Measurements from ENCODE around the gene QTRT2.

DNA sequence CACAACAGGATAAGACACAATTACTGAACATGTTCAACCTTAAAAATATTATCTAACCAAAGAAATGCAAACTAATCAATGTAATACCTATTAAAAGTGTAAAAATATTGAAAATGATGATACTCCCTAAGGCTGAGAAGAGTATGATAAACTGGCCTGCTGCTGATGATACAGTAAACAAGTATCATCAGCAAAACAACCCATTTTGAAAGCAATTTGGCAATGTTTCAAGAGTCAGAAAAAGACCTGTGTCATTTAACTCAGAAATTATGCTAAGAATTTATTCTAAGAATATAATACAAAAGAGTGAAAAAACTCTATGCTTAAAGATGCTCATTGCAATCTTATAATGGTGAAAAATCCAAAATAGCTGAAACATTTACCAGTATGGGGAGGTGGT, 22.3 kb upstream of the QTRT2 start:
- TF ChIP-seq, protein P1, sequence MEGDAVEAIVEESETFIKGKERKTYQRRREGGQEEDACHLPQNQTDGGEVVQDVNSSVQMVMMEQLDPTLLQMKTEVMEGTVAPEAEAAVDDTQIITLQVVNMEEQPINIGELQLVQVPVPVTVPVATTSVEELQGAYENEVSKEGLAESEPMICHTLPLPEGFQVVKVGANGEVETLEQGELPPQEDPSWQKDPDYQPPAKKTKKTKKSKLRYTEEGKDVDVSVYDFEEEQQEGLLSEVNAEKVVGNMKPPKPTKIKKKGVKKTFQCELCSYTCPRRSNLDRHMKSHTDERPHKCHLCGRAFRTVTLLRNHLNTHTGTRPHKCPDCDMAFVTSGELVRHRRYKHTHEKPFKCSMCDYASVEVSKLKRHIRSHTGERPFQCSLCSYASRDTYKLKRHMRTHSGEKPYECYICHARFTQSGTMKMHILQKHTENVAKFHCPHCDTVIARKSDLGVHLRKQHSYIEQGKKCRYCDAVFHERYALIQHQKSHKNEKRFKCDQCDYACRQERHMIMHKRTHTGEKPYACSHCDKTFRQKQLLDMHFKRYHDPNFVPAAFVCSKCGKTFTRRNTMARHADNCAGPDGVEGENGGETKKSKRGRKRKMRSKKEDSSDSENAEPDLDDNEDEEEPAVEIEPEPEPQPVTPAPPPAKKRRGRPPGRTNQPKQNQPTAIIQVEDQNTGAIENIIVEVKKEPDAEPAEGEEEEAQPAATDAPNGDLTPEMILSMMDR (conservative IDR thresholded peaks at IDR 0.05; ENCODE audit: low read depth, low read length), result no peak
- no peak for TF ChIP-seq EZH2 (IDR thresholded peaks at IDR 0.05; ENCODE audit: borderline replicate concordance, low read depth, low read length, poor library complexity, severe bottlenecking)
